Colonic mucosa (tissue), 4 donors: ENCODE results near the gene RIPPLY2. TPM values are rescaled to one million over a fixed set of nuclear protein-coding genes. Genes with fewer than 3 reads are reported as not detected.

ENCODE experiments used
- DNase-seq: peaks from one replicate; pipeline ENCODE4 v3.0.0-alpha.2; 2020
- H3K27ac ChIP-seq: fragments of 200-600 bp; one replicate; pipeline ENCODE4 v1.8.0; 2021
- H3K27me3 ChIP-seq: fragments of 200-600 bp; one replicate; pipeline ENCODE4 v1.8.0; 2021
- H3K36me3 ChIP-seq: fragments of 200-600 bp; one replicate; pipeline ENCODE4 v1.8.0; 2021
- H3K4me1 ChIP-seq: fragments of 200-600 bp; one replicate; pipeline ENCODE4 v1.8.0; 2021; ENCODE audit warnings: mild to moderate bottlenecking
- H3K4me3 ChIP-seq: fragments of 200-600 bp; one replicate; pipeline ENCODE4 v1.8.0; 2021
- H3K9ac ChIP-seq, 2 donors: one replicate each; pipeline ENCODE4 v1.7.0; 2013; ENCODE audit warnings: control low read depth in 2 of 2, low read depth in 2 of 2, low read length in 2 of 2
- H3K9me3 ChIP-seq: fragments of 200-600 bp; one replicate; pipeline ENCODE4 v1.8.0; 2021
- CTCF ChIP-seq: fragments of 200-600 bp; IDR thresholded peaks from one replicate; pipeline ENCODE4 v1.8.0; 2022; ENCODE audit warnings: antibody characterized with exemption, mild to moderate bottlenecking
- intact Hi-C: fragments of 100-400 bp; cut with DNase I; formaldehyde crosslinking; loops from one replicate; pipeline ENCODE4 v1.14.1; 2022
- total RNA-seq, 2 donors: library from RNA; stranded (reverse); fragmentation: NEBNext Ultra II Directional in 1 of 2; extraction: Animal tissue kit (Norgen Biotek cat#: 25700) in 1 of 2; gene quantifications; one replicate each; pipeline ENCODE4 v1.2.1, GENCODE V29; 2021
- donor health status: healthy.
- donor health status: DM: no; HTN: no; CAD: no.
- donor health status: DM: no; HTN: no; CAD: no.

RIPPLY2 gene
- total RNA-seq, 2 donors from 2014 or later = not detected

GRCh38 chr6:83870649-83871048, 17.5 kb downstream of the RIPPLY2 start:
- Histone ChIP-seq H3K9me3 (no peaks in the 10 kb centered on the region), H3K9ac (no peak overlapping the region), H3K4me1 (no peaks in the 10 kb centered on the region), H3K27me3 (no peaks in the 10 kb centered on the region), H3K27ac (no peak overlapping the region), H3K36me3 (no peaks in the 10 kb centered on the region), H3K4me3 (no peak overlapping the region)
- no peak for TF ChIP-seq CTCF
- intact Hi-C loops = no loop called here
- no peak for DNase-seq

GRCh38 chr6:83872386-83873118, 19.4 kb downstream of the RIPPLY2 start:
- Histone ChIP-seq H3K27ac (no peak overlapping the region), H3K27me3 (no peaks in the 10 kb centered on the region), H3K4me3 (no peak overlapping the region), H3K9me3 (no peaks in the 10 kb centered on the region), H3K4me1 (no peaks in the 10 kb centered on the region), H3K36me3 (no peaks in the 10 kb centered on the region), H3K9ac (no peak overlapping the region)
- no peak for DNase-seq
- intact Hi-C loops = no loop called here
- TF ChIP-seq CTCF = no peak

GRCh38 chr6:83873869-83874268, 20.7 kb downstream of the RIPPLY2 start:
- intact Hi-C loops = no loop called here
- Histone ChIP-seq H3K4me3 (no peak overlapping the region), H3K4me1 (no peaks in the 10 kb centered on the region), H3K27ac (no peak overlapping the region), H3K9ac (no peak overlapping the region), H3K36me3 (no peaks in the 10 kb centered on the region), H3K27me3 (no peaks in the 10 kb centered on the region), H3K9me3 (no peaks in the 10 kb centered on the region)
- TF ChIP-seq CTCF = no peak
- DNase-seq = no peak

- intact Hi-C loops = no loop called here
- Histone ChIP-seq H3K36me3 (no peaks in the 10 kb centered on the region), H3K27me3 (no peaks in the 10 kb centered on the region), H3K27ac (no peak overlapping the region), H3K9me3 (no peaks in the 10 kb centered on the region), H3K9ac (no peak overlapping the region), H3K4me1 (no peaks in the 10 kb centered on the region), H3K4me3 (no peak overlapping the region)
- no peak for DNase-seq
- no peak for TF ChIP-seq CTCF
These were observed 22.7 kb downstream of the RIPPLY2 start for GRCh38 chr6:83875843-83876242.

- Histone ChIP-seq H3K27me3 (no peaks in the 10 kb centered on the region), H3K36me3 (no peaks in the 10 kb centered on the region), H3K4me3 (no peak overlapping the region), H3K27ac (no peak overlapping the region), H3K9me3 (no peaks in the 10 kb centered on the region), H3K4me1 (no peaks in the 10 kb centered on the region), H3K9ac (no peak overlapping the region)
- no peak for DNase-seq
- intact Hi-C loops = no loop called here
- no peak for TF ChIP-seq CTCF
These were observed 25.9 kb downstream of the RIPPLY2 start for GRCh38 chr6:83878902-83879644.
